Neural cell (in vitro differentiated cells): ENCODE results near the gene VPS39. TPM values are rescaled to one million over a fixed set of nuclear protein-coding genes. Genes with fewer than 3 reads are reported as not detected.

Source experiments
- H2AFZ ChIP-seq: fragments of 200-600, 300-800 bp; sonication (generic), shearing (Covaris generic); 2 replicates; pipeline ENCODE4 v1.6.0; 2014; ENCODE audit warnings: low read depth, mild to moderate bottlenecking, antibody characterized with exemption, low read length, moderate library complexity
- H3F3A ChIP-seq: fragments of 200-600 bp; shearing (Covaris generic); 2 replicates; pipeline ENCODE4 v1.6.1; 2016; ENCODE audit warnings: mild to moderate bottlenecking, moderate library complexity, mixed read lengths, antibody characterized with exemption, low read length; ENCODE audit not compliant: insufficient read depth, poor library complexity, severe bottlenecking
- H3K27ac ChIP-seq: fragments of 200-600, 300-800 bp; sonication (generic), shearing (Covaris generic); 2 replicates; pipeline ENCODE4 v1.5.1; 2014; ENCODE audit warnings: mild to moderate bottlenecking, low read length, moderate library complexity
- H3K27me3 ChIP-seq: fragments of 300-800, 200-600 bp; sonication (generic), shearing (Covaris generic); 2 replicates; pipeline ENCODE4 v1.6.0; 2014; ENCODE audit warnings: mild to moderate bottlenecking, low read depth, low read length, moderate library complexity; ENCODE audit not compliant: insufficient read depth
- H3K36me3 ChIP-seq: fragments of 300-800, 200-600 bp; sonication (generic), shearing (Covaris generic); 2 replicates; pipeline ENCODE4 v1.5.1; 2014; ENCODE audit warnings: mild to moderate bottlenecking, antibody characterized with exemption, low read length, moderate library complexity; ENCODE audit not compliant: insufficient read depth
- H3K4me2 ChIP-seq: fragments of 300-800, 200-600 bp; sonication (generic), shearing (Covaris generic); 2 replicates; pipeline ENCODE4 v1.6.0; 2014; ENCODE audit warnings: mild to moderate bottlenecking, low read length
- H3K4me3 ChIP-seq: fragments of 300-800, 200-600 bp; sonication (generic), shearing (Covaris generic); 2 replicates; pipeline ENCODE4 v1.5.1; 2014; ENCODE audit warnings: mild to moderate bottlenecking, low read length, moderate library complexity
- H3K79me2 ChIP-seq: fragments of 200-600 bp; shearing (Covaris generic); replicated peaks from 2 replicates; pipeline ENCODE4 v1.6.0; 2014; ENCODE audit warnings: mild to moderate bottlenecking, low read length, moderate library complexity; ENCODE audit not compliant: insufficient read depth
- H3K9ac ChIP-seq: fragments of 300-800, 200-600 bp; sonication (generic), shearing (Covaris generic); 2 replicates; pipeline ENCODE4 v1.6.1; 2016; ENCODE audit warnings: mild to moderate bottlenecking, low read length, mixed read lengths
- H3K9me2 ChIP-seq: fragments of 200-600 bp; shearing (Covaris generic); 2 replicates; pipeline ENCODE4 v1.6.1; 2016; ENCODE audit warnings: mild to moderate bottlenecking, low read length, mixed read lengths; ENCODE audit not compliant: insufficient read depth
- H3K9me3 ChIP-seq: fragments of 200-600, 300-800 bp; sonication (generic), shearing (Covaris generic); 2 replicates; pipeline ENCODE4 v1.6.1; 2016; ENCODE audit warnings: mild to moderate bottlenecking, mixed run types, low read length, moderate library complexity, mixed read lengths
- H4K20me1 ChIP-seq: fragments of 200-600 bp; shearing (Covaris generic); 2 replicates; pipeline ENCODE4 v1.6.1; 2016; ENCODE audit warnings: mild to moderate bottlenecking, mixed run types; ENCODE audit not compliant: insufficient read depth
- EP300 ChIP-seq: fragments of 450-650 bp; conservative IDR thresholded peaks from 2 replicates; pipeline ENCODE4 v1.6.1; 2014; ENCODE audit warnings: antibody characterized with exemption, mild to moderate bottlenecking, moderate library complexity; ENCODE audit not compliant: poor library complexity, severe bottlenecking
- MXI1 ChIP-seq: fragments of 450-650 bp; conservative IDR thresholded peaks from 2 replicates; pipeline ENCODE4 v1.6.1; 2014; ENCODE audit warnings: antibody characterized with exemption, mild to moderate bottlenecking; ENCODE audit not compliant: poor library complexity, severe bottlenecking
- POLR2AphosphoS5 ChIP-seq: IDR thresholded peaks from 2 replicates; pipeline ENCODE4 v1.6.1; 2012
- RAD21 ChIP-seq: fragments of 450-650 bp; conservative IDR thresholded peaks from 2 replicates; pipeline ENCODE4 v1.6.1; 2014; ENCODE audit warnings: antibody characterized with exemption, mild to moderate bottlenecking, moderate library complexity
- SMC3 ChIP-seq: fragments of 450-650 bp; conservative IDR thresholded peaks from 2 replicates; pipeline ENCODE4 v1.6.1; 2014; ENCODE audit warnings: antibody characterized with exemption, mild to moderate bottlenecking, moderate library complexity; ENCODE audit not compliant: poor library complexity
- polyA plus RNA-seq: library from polyadenylated mRNA; depleted of rRNA; stranded (reverse); fragments of >200 nt; gene quantifications from 2 replicates; pipeline ENCODE4 v1.2.3, GENCODE V29; 2014
- TF ChIP-seq, protein P1 (sequence below): IDR thresholded peaks from 2 replicates; pipeline ENCODE4 v1.6.1; 2012; ENCODE audit warnings: borderline replicate concordance
- TF ChIP-seq, protein P2 (sequence below): fragments of 450-650 bp; IDR thresholded peaks from 2 replicates; pipeline ENCODE4 v1.5.1; 2014; ENCODE audit warnings: antibody characterized with exemption, mild to moderate bottlenecking, moderate library complexity; ENCODE audit not compliant: poor library complexity, severe bottlenecking

Gene VPS39
- polyA plus RNA-seq, 1 donor from 2014 or later = 59.9 TPM

DNA sequence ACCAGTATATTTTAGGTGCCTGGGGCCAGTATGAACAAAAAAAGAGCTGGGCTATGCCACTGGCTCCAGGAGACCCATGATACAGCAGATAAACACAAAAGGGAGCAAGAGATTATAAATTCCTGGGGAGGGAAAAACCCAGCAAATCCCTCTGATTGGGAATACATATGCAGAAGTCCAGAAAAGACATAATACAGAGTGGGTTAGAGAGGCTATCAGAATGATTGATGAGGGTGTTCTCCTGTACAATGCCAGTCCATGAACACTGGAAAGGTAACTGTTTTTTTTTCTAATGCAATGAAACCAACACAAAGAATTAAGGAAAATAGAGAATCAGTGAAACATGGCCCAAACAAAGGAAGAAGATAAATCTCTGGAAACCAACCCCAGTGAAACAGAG lies 5.4 kb upstream of the VPS39 start:
- no peak overlapping the region for H2AFZ ChIP-seq
- H3K4me3 ChIP-seq = no peak overlapping the region
- no peak overlapping the region for H3K9ac ChIP-seq
- H4K20me1 ChIP-seq = no peaks in the 10 kb centered on the region
- H3K27ac ChIP-seq = no peak overlapping the region
- TF ChIP-seq SMC3 (no peak), EP300 (no peak), MXI1 (no peak)
- TF ChIP-seq, protein P1, sequence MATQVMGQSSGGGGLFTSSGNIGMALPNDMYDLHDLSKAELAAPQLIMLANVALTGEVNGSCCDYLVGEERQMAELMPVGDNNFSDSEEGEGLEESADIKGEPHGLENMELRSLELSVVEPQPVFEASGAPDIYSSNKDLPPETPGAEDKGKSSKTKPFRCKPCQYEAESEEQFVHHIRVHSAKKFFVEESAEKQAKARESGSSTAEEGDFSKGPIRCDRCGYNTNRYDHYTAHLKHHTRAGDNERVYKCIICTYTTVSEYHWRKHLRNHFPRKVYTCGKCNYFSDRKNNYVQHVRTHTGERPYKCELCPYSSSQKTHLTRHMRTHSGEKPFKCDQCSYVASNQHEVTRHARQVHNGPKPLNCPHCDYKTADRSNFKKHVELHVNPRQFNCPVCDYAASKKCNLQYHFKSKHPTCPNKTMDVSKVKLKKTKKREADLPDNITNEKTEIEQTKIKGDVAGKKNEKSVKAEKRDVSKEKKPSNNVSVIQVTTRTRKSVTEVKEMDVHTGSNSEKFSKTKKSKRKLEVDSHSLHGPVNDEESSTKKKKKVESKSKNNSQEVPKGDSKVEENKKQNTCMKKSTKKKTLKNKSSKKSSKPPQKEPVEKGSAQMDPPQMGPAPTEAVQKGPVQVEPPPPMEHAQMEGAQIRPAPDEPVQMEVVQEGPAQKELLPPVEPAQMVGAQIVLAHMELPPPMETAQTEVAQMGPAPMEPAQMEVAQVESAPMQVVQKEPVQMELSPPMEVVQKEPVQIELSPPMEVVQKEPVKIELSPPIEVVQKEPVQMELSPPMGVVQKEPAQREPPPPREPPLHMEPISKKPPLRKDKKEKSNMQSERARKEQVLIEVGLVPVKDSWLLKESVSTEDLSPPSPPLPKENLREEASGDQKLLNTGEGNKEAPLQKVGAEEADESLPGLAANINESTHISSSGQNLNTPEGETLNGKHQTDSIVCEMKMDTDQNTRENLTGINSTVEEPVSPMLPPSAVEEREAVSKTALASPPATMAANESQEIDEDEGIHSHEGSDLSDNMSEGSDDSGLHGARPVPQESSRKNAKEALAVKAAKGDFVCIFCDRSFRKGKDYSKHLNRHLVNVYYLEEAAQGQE = no peak
- TF ChIP-seq, protein P2, sequence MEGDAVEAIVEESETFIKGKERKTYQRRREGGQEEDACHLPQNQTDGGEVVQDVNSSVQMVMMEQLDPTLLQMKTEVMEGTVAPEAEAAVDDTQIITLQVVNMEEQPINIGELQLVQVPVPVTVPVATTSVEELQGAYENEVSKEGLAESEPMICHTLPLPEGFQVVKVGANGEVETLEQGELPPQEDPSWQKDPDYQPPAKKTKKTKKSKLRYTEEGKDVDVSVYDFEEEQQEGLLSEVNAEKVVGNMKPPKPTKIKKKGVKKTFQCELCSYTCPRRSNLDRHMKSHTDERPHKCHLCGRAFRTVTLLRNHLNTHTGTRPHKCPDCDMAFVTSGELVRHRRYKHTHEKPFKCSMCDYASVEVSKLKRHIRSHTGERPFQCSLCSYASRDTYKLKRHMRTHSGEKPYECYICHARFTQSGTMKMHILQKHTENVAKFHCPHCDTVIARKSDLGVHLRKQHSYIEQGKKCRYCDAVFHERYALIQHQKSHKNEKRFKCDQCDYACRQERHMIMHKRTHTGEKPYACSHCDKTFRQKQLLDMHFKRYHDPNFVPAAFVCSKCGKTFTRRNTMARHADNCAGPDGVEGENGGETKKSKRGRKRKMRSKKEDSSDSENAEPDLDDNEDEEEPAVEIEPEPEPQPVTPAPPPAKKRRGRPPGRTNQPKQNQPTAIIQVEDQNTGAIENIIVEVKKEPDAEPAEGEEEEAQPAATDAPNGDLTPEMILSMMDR = no peak
- H3F3A ChIP-seq = no peaks in the 10 kb centered on the region
- no peaks in the 10 kb centered on the region for H3K79me2 ChIP-seq
- H3K4me2 ChIP-seq = no peak overlapping the region
- peaks cover 12% of the 10 kb centered on the region for H3K36me3 ChIP-seq
- no peaks in the 10 kb centered on the region for H3K9me3 ChIP-seq
- no peaks in the 10 kb centered on the region for H3K27me3 ChIP-seq
- no peaks in the 10 kb centered on the region for H3K9me2 ChIP-seq

DNA sequence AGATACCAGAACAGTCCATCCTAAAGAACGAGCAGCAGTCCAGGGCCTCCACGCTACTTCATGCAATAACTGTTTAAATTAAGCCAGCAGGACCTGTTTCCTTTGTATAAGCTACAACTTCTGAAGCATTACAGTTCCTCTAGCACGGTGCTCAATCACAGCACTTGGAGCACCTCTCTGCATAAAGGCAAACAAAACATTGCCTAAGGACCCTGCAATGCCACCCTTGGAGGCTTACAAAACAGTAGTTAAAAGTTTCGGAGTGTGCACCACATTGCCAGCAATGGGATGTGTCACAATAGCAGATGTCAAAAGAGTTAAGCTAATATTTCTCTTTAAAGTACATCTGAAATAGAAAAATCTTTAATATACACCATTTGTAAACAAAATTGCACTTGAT lies 2.6 kb upstream of the VPS39 start:
- Histone ChIP-seq H3K9me2 (no peaks in the 10 kb centered on the region), H3K79me2 (peaks cover 14% of the 10 kb centered on the region), H3K27me3 (no peaks in the 10 kb centered on the region), H3K9ac (no peak overlapping the region), H2AFZ (no peak overlapping the region), H3K9me3 (no peaks in the 10 kb centered on the region), H4K20me1 (no peaks in the 10 kb centered on the region), H3K27ac (no peak overlapping the region), H3F3A (no peaks in the 10 kb centered on the region), H3K4me3 (no peak overlapping the region), H3K4me2 (no peak overlapping the region), H3K36me3 (peaks cover 10% of the 10 kb centered on the region)
- TF ChIP-seq MXI1 (no peak), POLR2AphosphoS5 (no peak), RAD21 (no peak), EP300 (no peak)
- TF ChIP-seq, protein P1 = no peak
- TF ChIP-seq, protein P2 = no peak
